NCI-H1105 treated with DMSO at 0.1 percent for 48 hours (cell line): Measurements from ENCODE around the gene HTR4.

ENCODE experiments used
- DNase-seq: peaks from one replicate; lab custom pipeline; 2025; lab: John Stamatoyannopoulos, UW

The HTR4 gene

DNA sequence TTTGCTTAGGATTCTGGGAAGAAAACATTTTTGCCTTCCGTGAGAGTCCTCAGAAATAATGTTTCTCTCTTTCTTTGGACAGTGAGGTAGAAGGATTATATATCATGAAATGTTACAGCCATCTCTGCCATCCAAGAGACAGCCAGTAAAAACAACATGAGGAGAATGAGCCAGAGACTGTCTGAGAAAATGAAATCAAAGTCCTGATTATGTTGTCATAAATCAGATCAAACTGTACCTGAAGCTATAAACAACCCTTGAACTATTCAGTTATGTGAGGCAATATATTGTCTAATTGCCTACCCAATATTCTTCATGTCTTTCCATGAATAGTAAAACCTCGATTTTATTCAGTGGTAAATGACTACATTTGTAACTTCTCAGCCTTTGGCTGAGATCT is 9.2 kb upstream of the HTR4 start:
- DNase-seq: no peak

DNA sequence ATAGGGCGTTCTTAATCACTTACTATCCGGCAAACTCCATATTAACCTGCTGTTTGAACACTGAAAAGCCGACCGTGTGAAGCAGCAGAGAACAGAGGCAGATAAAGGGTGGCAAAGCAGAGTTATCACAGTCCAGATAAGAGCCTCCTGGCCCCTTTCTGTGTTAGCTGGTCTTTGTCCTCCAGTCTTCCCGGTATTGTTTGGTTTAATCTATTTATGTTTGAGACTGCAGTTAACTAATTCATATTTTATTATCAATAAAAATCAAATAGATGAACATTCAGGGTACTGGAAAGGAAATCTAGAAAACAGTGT is 6.0 kb upstream of the HTR4 start:
- DNase-seq: no peak

DNA sequence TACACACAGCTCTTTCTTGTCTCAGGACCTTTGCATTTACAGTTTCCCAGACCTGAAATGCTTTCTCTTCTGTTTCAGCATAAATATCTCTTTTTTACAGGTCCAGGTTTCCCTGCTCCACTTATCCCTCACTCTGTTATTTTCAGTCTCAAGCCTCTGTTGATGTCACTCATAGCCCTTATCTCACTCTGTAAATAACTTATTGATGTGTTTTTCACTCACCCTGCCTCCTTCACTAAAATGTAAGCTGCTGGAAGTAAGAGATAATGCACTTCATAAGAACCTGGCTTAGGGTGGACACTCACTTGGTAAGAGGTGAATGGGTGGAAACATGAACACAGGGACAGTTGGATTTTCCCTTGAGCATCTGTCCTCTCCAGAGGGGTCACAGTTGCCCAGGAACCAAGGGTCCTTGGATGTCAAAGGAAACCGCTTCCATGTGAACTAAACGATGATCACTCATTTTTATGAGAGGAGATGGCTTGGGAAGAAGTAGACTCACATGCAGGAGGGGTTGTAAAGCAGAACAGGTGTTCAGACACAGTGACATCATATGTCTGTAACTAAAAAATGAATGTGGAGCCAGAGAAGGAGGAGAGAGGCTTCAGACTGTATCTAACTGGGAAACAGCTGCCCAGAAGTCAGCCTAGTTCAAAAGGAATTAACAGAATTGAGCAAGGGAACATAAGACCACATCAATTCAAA is 5.5 kb upstream of the HTR4 start:
- DNase-seq: no peak

DNA sequence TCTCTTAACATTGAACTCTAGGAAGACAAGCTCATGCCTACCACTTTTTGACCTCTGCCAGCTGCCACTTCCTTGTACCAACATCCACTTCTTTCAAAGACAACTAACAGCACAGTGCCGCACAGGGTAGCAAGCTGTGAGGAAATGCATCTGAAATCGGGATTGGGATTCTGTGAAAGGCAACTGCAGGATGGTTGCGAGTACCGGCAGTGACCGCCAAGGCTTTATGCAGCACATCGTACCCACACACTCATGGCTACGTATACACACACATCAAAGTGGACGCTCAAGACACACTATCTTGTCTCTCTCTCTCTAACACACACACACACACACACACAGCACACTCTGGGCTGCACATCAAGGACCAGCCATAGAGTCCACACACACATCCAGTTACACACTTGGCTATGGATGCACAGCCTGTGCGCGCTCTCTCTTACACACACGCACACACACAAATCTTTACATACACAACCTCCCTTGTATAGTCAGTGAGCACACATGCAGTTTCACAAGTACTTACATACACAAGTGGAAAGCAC is 964 bp downstream of the HTR4 start:
- no peak for DNase-seq

DNA sequence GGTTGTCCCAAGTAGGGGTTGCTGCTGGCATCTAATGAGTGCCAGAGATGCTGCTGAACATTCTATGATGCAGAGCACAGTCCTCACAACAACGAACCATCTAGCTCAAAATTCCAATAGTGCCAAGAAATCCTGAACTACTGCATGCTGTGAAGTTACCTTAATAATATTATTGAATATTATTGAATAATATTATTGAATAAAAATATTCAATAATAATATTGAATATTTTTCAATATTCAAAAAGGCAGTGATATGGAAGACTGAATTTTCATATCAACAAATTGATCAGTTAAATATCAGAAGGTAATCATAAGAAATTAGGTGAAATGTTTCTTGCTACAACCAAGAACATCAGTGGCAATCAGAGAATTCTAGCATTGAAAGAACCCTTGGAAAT is 2.8 kb downstream of the HTR4 start:
- DNase-seq: no peak

DNA sequence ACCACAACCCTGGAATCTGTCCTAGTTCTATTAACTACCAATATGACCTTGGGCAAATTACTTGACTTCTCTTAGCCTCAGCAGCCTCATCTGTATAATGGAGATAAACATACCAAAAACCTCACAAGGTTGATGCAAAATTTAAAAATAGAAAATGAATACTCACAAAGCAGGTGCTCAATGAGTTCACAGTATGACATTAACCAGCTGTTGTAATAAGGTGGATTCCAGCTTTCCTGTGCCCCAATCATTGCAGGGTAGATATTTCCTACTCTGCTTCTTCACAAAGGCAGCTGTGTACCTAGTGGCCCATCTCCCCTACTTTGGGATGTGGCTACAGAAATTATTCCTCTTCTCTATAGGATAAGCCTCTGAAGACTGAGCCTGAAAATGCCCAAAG is 8.8 kb downstream of the HTR4 start:
- DNase-seq: no peak

DNA sequence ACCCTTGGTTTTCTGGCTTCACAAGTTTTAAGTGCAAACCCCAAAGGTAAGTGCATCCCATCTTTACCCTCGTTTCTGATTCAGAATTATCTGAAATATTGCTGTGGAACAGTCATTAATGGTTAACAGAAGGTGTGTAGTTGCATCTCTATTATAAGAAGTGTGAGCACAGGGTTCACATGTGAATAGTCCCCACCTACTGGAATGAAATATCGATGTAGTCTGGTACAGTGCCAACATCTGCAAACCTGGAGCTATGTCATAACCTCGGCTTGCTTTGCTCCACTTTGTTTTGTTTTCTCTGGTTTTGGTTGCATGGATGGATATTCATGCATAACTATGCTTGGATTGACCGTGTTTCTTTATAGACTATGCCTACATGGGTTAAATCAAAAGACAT is 12.6 kb downstream of the HTR4 start:
- no peak for DNase-seq

DNA sequence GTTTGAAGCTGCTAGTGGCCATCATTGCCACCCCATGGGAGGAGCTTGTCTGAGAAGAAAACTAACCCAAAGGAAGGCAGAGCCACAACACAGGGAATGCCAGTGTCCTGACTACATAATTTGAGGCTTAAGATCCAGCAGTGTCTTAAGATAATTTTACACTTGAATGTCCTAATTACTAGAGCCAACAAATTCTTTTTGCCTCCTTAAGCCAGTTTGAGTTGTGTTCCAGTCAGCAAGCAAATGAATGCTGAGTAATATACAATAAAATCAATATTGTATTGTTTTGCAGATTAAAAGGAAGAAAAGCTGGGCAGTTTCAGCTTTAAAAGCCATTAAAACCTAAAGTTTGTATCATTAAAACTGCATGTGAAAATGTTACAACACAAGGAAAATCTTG is 13.9 kb downstream of the HTR4 start:
- DNase-seq: no peak

DNA sequence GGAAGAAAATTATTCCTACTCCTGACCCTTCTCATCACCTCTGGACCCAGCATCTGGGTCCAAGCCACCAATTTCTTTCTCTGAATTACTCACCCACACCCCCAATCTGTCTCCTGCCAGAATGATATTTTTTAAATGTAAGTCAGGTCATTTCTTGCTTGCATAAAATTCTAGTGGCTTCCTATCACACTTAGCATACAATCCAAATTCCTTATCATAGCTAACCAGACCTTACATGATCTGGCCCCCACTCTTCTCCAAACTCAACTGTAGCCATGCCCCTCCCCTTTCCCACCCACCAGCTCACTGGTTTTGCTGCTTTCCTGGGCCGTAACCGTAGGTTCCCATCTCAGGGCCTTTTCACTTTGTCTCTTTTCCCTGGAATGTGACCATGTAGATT is 15.2 kb downstream of the HTR4 start:
- no peak for DNase-seq

DNA sequence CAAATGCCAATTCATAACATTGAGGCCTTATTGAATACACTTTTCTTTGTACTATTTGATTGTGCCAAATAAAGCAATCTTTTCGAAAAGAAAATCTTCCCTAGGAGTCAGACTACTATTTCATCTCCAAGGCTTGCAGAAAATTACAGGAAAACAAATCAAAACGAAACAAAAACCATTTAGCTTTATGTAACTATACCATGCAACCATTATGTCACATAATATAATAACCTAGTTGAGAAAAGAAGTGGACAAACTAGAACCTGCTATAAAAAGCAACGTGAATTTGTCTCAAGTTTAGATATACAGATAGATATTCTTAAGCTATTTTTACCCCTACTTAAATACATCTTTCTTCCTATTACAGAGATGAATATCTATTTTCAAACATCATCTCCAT is 18.0 kb downstream of the HTR4 start:
- DNase-seq: no peak

DNA sequence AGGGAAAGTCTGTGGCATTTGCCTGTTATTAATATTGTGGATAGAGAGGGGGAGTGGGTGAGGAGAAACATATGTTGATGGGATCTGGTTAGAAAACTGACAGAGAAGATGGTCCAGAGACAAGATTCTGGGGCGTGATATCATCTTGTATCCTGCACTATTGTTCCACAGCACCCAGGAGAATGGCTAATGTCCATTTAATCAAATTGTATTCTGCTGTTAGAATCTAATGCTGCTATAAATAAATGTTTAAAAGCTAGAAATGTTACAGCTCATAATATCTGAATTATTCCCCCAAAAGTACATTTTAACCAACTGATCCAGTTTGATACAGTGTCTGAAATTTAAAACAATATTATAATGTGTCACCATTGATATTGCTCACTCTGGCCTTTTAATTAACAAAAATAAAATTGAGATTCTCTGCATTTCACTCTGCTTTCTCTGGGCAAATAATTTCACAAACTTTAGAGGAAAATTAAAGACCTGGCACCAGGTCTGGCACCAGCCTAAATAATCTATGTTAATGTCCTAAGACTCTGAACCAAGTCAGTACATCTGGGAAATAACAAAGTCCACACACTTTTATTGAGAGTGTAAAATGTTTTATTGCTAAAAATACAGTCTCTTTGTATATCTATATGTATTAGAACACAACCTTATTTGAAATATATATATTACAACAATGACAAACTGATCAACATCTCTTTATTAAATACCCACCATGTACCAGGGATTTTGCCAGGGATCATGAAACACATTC is 18.8 kb downstream of the HTR4 start:
- no peak for DNase-seq

DNA sequence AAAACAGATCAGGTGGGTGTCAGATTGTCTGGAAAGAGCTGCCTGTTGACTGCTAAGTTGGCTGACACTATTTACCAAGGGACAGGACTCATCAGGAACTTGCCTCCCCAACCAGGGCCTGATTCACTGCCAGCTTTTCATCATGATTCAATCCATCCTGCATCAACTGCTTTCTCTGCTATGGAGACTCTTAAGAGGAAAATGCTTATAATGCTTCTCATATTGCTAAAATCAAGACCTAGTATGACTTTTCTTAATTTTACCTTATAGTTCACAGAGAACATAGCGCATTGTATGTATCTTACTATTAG is 21.3 kb downstream of the HTR4 start:
- no peak for DNase-seq

DNA sequence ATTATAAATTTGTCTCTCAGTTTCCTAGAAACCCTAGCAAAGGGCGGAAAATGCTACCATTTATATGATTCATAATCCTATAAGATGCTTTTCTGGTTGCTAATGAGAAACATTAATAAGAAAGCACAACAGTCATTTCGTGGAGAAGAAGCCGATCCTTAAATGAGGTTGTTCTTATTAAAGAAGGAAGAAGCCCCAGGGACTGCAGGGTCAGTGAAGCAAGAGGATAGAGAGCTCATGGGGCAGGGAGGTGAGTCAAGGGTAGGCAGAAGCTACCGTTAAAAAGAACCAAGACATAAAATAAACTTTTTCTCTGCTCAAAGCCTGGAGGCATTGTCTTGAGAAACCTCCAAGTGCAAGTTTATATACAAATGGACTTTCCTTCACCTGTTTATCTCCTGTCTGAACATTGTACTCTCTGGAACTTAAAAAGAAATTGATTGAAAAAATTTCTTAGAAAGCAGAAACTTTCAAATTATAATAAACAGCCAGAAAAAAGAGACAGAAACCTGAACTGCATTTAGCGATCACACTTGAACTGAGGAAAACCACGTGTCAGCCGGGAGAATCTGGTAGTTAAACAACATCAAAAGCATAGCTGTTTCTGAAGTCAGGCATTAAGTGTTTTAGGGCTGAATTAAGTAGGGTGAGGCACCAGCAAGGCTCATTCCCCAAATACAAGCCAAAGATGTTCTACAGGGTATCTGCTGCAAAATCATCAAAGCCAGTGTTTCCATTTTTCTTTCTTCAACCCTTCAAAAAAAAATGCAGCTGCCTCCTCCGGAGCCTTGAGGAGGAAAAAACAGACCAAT is 21.9 kb downstream of the HTR4 start:
- no peak for DNase-seq

DNA sequence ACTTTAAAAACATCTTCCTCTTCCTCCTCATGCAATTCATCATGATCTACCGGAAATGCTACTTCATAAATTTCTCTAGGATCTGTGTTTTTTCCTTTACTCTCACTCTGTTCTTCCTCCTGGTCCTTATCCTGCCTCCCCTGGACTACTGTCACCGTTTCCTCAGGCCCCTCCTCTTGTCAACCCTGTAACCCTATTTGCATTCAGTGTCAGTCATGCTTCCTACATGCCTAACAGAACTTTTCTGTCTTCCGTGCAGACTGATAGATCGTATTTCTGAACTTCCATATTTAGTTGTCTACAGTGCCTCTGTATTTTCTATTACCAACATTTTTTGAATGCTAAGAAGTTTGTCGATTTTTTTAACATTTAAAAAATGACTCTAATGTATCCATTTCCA is 27.3 kb downstream of the HTR4 start:
- DNase-seq: no peak

DNA sequence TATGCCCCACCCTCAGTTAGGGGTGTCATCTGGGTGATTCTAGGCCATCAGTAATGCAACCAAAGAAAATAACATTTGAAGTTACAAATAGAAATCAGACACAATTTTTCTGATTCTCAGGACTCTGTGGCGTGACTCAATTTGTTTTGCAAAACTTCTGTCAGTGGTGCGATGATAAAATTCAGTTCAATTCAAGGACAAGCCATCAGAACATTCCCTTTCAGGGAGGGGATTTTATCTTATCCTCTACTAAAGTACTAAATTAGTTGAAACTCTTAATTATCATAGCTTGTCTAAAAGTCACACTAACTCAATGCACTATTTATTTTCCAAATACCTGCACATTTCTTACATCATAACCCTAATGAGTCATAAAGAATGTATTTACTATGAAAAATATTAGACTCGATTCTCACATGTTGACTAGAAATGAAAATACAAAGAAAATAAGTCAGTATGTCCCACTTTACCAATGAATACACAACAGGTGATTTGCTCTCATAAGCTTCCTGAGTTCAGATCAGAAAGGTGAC is 28.2 kb downstream of the HTR4 start:
- no peak for DNase-seq

DNA sequence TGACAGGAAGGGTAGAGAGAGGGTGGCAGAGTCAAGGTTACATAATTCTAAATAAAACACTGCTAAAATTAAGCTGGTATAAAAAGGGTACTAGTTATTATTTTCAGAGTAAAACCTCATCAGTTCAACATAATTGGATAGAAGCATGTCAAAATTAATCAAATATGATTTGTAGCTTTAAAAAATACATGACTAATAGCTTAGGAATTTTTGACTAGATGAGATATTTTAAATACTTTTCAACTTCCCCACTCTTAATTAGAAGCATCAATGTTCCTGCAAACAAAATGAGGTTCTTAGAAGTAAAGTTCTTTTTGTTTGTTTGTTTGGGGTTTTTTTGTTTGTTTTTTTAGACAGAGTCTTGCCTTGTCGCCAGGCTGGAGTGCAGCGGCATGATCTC is 29.1 kb downstream of the HTR4 start:
- no peak for DNase-seq

DNA sequence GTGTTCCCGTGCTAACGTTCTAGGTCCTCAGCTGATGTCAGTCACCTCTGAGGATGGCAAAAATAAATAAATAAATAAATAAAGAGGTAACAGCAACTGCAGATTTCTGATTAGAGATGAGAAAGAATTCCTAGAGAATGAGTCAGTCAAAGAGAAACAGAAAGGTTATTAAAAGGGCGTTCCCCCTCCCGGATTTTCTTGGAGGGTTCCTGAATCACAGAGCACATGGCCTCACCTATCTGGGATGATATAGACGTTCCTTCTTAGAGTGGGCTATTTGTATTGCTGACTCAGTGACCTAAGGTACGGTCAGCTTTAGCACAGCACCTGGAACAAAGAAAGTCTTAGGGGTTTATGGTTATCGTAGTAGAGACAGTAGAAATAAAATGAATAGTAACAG is 30.6 kb downstream of the HTR4 start:
- DNase-seq: no peak

DNA sequence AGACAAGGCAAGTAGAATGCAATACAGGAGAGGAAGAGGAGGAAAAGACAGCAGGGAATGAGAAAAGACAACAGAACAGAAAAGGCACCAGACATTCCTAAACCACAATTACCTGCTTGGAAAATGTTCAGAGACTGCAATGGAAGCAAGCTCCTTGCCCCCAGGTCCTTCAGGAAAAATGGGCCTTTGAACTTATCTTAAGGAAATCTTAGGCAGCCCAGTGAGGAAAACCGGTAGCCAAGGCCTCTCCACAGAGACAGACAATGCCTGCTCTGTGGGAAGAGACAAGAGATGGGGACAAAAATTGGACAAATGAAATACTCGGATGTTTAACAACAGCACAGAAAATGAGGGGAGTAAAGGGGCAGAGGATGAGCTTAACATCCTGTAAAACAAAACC is 31.2 kb downstream of the HTR4 start:
- no peak for DNase-seq

DNA sequence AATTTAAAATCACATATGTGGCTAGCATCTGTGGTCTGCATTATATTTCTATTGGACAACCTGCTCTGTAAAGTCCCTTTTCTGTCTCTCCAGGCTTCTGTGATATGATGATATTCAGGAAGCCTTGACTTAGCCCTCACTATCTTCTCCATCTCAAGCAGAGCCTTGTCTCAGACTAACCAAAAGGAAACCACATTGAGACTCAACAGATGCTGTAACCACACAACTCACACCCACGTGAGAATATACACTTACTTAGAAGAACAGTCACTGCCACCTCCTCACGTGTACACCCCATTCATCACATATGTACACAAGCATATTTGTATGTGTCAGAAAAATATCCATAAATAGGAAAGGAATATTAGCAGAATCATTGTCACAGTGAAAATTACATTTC is 33.6 kb downstream of the HTR4 start:
- DNase-seq: no peak

DNA sequence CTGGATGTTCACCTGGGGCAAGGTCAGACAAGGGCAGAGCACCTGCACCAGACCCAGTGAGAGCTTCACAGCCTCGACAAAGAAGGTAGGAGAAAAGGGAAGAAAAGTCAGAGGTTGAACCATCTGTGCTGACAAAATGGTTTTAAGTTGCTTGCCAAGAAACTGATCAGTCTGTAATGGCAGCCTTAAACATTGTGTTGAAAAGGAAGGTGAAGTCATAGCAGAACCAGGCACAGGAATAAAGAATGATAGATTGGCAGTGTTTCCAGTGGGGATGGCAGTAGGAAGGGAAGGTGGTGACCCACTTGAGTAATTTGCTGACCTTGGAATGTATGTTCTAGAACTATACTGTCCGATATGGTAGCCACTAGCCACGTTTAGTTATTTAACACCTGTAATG is 34.2 kb downstream of the HTR4 start:
- no peak for DNase-seq

DNA sequence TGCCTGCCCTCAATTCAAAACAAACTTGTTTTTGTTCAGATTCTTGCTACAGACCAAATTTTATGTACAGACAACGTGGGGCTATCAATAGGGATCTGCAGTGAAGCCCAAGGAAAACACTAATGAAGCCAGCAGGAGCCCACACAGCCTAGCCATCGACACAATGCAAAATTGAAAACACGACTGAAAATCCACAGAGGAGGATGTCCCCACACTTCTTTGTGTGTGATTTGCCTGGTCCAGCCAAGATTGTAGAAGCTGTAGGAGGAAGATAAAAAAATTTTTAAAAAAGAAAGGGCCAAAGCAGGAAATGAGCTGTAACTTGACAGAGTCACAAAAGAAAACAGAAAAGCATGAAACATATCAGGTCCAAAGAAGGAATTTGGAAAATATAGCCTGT is 34.8 kb downstream of the HTR4 start:
- DNase-seq: no peak

DNA sequence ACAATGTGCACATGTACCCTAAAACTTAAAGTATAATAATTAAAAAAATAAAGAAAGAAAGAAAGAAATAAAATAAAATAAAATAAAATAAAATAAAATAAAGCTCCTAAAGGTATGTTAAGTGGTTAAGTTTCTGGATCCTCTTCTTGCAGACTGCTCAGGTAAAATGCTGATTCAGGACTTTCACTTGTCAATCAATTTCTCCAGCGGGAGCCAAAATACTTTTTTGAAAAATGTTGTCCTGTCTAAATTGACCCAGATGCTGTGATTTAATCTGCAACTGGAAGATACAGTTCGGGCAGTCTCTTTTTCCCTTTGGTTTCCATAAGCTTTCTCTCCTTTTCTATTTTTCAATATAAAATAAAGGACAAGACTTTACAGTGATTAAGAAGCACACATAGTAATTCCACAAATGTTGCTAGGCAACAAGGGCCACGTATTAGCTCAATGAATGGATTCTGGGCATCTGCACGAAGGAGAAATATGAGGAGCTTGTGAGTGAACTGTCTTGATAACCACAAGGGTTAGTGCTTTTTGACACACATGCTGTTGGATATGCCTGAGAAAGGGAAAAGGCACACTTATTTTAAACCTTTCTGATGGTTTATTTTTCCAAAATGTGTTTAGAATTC is 38.6 kb downstream of the HTR4 start:
- DNase-seq: no peak
